ENCODE data around the gene USP43. TPM values are rescaled to one million over a fixed set of nuclear protein-coding genes. Genes with fewer than 3 reads are reported as not detected.

USP43 gene
- total RNA-seq, 6 donors from 2014 or later = 5.9 to 17.9 (median 11.0) TPM

DNA sequence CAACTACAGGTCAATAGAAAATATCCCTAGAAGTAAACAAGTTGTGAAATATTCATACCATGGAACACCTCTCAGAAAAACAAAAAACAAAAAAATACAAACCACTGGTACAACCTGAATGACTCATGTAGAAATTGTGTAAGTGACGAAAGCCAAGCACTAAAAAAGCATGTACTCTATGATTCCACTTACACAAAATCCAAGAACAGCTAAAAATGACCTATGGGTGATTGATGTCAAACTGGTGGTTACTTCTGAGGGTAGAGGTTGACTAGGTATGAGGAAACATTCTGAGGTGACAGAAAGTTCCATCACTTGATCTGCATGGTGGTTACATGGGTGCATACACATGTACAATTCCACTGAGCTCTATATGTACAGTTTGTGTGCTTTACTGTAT is 114.9 kb downstream of the USP43 start:
- Histone ChIP-seq H3K27me3 (no peaks in the 10 kb centered on the region), H3K4me1 (no peaks in the 10 kb centered on the region), H3K27ac (no peak overlapping the region), H3K36me3 (no peaks in the 10 kb centered on the region), H3K4me3 (no peak overlapping the region), H3K9me3 (no peaks in the 10 kb centered on the region)
- WGBS, 2 donors = 82 to 83% methylated on average over 1 of the region's 1 CpG
- ATAC-seq (ENCODE audit: low FRiP score in 2 of 2) (no peak), DNase-seq (no peak)
- TF ChIP-seq POLR2A (IDR thresholded peaks at IDR 0.05) (no peak), EP300 (IDR thresholded peaks at IDR 0.05) (no peak), POLR2AphosphoS5 (IDR thresholded peaks at IDR 0.05) (no peak)

DNA sequence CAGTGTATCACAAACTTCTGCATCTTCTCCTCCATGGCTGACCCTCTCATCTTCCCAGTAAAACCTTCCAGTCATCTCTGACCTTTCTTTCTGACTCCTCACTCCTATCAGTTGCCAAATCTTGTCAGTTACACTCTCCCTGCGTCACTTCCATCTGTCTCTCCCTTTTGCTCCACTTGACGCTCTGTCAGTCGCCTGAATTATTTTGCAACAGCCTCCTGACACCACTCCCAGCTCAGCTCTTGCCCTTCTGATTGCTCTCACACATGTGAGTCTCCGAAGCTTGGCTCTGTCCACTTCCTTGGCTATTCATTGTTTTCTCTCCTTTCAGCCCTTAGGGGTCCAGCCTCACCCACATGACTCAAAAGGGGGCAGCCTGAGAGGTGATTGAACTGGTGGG is 118.3 kb downstream of the USP43 start:
- DNase-seq (no peak), ATAC-seq (ENCODE audit: low FRiP score in 2 of 2) (no peak)
- 21 to 27% methylated on average over 4 of the region's 4 CpGs for WGBS, 2 donors
- TF ChIP-seq, protein P1, sequence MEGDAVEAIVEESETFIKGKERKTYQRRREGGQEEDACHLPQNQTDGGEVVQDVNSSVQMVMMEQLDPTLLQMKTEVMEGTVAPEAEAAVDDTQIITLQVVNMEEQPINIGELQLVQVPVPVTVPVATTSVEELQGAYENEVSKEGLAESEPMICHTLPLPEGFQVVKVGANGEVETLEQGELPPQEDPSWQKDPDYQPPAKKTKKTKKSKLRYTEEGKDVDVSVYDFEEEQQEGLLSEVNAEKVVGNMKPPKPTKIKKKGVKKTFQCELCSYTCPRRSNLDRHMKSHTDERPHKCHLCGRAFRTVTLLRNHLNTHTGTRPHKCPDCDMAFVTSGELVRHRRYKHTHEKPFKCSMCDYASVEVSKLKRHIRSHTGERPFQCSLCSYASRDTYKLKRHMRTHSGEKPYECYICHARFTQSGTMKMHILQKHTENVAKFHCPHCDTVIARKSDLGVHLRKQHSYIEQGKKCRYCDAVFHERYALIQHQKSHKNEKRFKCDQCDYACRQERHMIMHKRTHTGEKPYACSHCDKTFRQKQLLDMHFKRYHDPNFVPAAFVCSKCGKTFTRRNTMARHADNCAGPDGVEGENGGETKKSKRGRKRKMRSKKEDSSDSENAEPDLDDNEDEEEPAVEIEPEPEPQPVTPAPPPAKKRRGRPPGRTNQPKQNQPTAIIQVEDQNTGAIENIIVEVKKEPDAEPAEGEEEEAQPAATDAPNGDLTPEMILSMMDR (IDR thresholded peaks at IDR 0.05) = no peak
- TF ChIP-seq EP300 (IDR thresholded peaks at IDR 0.05) (no peak), POLR2AphosphoS5 (IDR thresholded peaks at IDR 0.05) (no peak), POLR2A (IDR thresholded peaks at IDR 0.05) (no peak)
- Histone ChIP-seq H3K4me3 (no peak overlapping the region), H3K4me1 (no peaks in the 10 kb centered on the region), H3K27ac (no peak overlapping the region), H3K36me3 (no peaks in the 10 kb centered on the region), H3K9me3 (no peaks in the 10 kb centered on the region), H3K27me3 (no peaks in the 10 kb centered on the region)

DNA sequence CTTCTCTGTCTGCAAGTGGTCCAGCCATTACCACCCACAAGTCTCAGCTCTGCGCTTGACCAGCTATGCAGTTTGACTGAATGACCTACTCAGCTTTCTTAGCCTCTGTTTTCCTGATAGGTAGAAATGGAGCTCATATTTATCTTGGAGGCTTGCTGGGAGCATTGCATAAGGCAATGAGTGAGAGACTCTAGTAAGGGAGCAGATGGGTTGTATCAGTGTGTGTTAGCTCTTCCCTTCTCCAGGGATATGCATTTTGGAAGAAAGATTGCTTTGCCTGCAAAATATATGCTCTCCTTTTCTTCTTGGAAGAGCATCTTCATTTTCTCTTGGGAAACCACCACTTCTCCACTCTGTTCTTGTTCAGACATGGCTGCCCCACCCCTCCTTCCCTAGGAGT is 120.0 kb downstream of the USP43 start:
- no peak for ATAC-seq (ENCODE audit: low FRiP score in 2 of 2)

DNA sequence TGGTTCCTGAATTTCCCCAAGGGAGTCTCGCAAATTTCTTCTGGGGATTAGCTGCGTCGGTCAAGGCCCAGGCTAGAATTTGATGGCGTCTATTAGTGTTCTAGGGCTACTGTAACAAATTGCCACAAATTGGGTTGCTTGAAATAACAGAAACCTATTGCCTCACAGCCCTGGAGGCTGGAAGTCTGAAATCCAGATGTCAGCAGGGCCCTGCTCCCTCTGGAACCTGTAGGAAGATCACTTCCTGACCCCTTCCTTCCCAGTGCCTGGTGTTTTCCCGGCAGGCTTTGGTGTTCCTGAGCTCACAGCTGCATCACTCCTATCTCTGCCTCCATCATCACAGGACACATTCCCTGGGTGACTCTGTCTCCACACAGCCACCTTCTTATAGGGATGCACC is 121.7 kb downstream of the USP43 start:
- H3K27ac ChIP-seq = no peak overlapping the region
- no peaks in the 10 kb centered on the region for H3K9me3 ChIP-seq
- WGBS, 2 donors = 58 to 71% methylated on average over 1 to 5 of the region's 5 CpGs
- no peaks in the 10 kb centered on the region for H3K4me1 ChIP-seq
- no peak for DNase-seq
- no peak for ATAC-seq (ENCODE audit: low FRiP score in 2 of 2)
- no peak for TF ChIP-seq POLR2AphosphoS5 (IDR thresholded peaks at IDR 0.05)
- no peak for TF ChIP-seq POLR2A (IDR thresholded peaks at IDR 0.05)
- TF ChIP-seq, protein P1 (IDR thresholded peaks at IDR 0.05) = no peak
- TF ChIP-seq EP300 (IDR thresholded peaks at IDR 0.05) = no peak
- no peaks in the 10 kb centered on the region for H3K36me3 ChIP-seq
- H3K4me3 ChIP-seq = no peak overlapping the region
- H3K27me3 ChIP-seq = no peaks in the 10 kb centered on the region

More for the DNA sequence above, 120.0 kb downstream of the USP43 start:
- no peak for DNase-seq
- Histone ChIP-seq H3K27ac (no peak overlapping the region), H3K9me3 (no peaks in the 10 kb centered on the region), H3K4me1 (no peaks in the 10 kb centered on the region), H3K36me3 (no peaks in the 10 kb centered on the region), H3K4me3 (no peak overlapping the region), H3K27me3 (no peaks in the 10 kb centered on the region)
- 100% methylated on average over 1 of the region's 1 CpG for WGBS, 2 donors
- TF ChIP-seq, protein P1 (IDR thresholded peaks at IDR 0.05) = no peak
- no peak for TF ChIP-seq POLR2A (IDR thresholded peaks at IDR 0.05)
- no peak for TF ChIP-seq EP300 (IDR thresholded peaks at IDR 0.05)
- TF ChIP-seq POLR2AphosphoS5 (IDR thresholded peaks at IDR 0.05) = no peak

DNA sequence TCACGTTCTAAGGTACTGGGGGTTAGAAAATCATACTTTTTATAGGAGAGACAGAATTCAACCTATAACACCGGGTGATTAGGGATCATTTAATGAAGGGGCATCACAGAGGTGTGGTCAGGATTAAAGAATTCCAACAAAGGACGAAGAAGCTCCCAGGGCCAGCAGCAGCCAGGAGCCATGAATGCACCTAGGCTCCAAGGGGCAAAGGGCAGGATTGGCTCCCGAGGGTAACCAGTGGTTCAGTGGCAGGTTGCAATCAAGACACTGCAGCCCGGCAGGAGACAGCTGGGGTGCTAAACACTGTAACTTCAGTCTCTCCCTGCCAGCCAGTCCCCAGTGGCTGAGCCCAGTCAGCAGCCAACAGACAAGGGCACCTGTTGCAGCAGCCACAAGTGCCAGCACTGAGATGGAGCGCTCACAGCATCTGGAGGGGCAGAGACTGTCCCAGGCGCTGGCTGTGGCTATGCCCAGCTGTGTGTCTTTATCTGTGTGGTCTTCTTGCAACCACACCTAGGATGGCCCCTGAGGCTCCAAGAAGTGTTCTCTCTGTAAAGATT is 122.2 kb downstream of the USP43 start:
- H3K9me3 ChIP-seq = no peaks in the 10 kb centered on the region
- DNase-seq = no peak
- TF ChIP-seq, protein P1 (IDR thresholded peaks at IDR 0.05) = no peak
- no peak for TF ChIP-seq POLR2AphosphoS5 (IDR thresholded peaks at IDR 0.05)
- no peaks in the 10 kb centered on the region for H3K27me3 ChIP-seq
- H3K4me1 ChIP-seq = no peaks in the 10 kb centered on the region
- no peaks in the 10 kb centered on the region for H3K36me3 ChIP-seq
- no peak overlapping the region for H3K27ac ChIP-seq
- ATAC-seq (ENCODE audit: low FRiP score in 2 of 2) = no peak
- WGBS, 2 donors = 71 to 85% methylated on average over 6 to 7 of the region's 7 CpGs
- H3K4me3 ChIP-seq = no peak overlapping the region
